OCI-LY7 (cell line): ENCODE data around the gene B3GNT2. TPM values are rescaled to one million over a fixed set of nuclear protein-coding genes. Genes with fewer than 3 reads are reported as not detected.

ENCODE experiments used
- BruUV-seq: library from RNA; stranded (reverse); fragments of 400-500 nt; replicated peaks from 2 replicates; lab custom pipeline; 2021; lab: Mats Ljungman, UMichigan
- CTCF ChIA-PET: fragments of 300-600 bp; sonication (Branson Sonifier 250); formaldehyde crosslinking; loops from one replicate; lab custom pipeline; 2022; ENCODE audit warnings: antibody characterized with exemption; ENCODE audit not compliant: unreplicated experiment; lab: Charles Lee
- POLR2A ChIA-PET: fragments of 300-600 bp; sonication (Branson Sonifier 250); formaldehyde crosslinking; loops from one replicate; lab custom pipeline; 2022; ENCODE audit warnings: antibody characterized with exemption; lab: Charles Lee
- DNase-seq: peaks from one replicate; pipeline ENCODE4 v3.0.0-alpha.2; 2015; ENCODE audit warnings: low spot score
- H2AFZ ChIP-seq: fragments of 200-600 bp; sonication (generic), shearing (Covaris generic); 2 replicates; pipeline ENCODE4 v1.6.1; 2014; ENCODE audit warnings: mild to moderate bottlenecking, antibody characterized with exemption, low read length, moderate library complexity
- H3K27ac ChIP-seq: fragments of 200-600 bp; sonication (generic); 2 replicates; pipeline ENCODE4 v1.5.1; 2014; ENCODE audit warnings: mixed run types, low read depth, mild to moderate bottlenecking, moderate library complexity, low read length, inconsistent platforms; ENCODE audit not compliant: poor library complexity, severe bottlenecking
- H3K36me3 ChIP-seq: fragments of 200-600 bp; sonication (generic); 2 replicates; pipeline ENCODE4 v1.6.1; 2014; ENCODE audit warnings: mild to moderate bottlenecking, antibody characterized with exemption, low read length, moderate library complexity, mixed read lengths; ENCODE audit not compliant: insufficient read depth
- H3K4me1 ChIP-seq: fragments of 200-600 bp; sonication (generic); 2 replicates; pipeline ENCODE4 v1.5.1; 2014; ENCODE audit warnings: mild to moderate bottlenecking, low read length; ENCODE audit not compliant: insufficient read depth, poor library complexity, severe bottlenecking
- H3K4me2 ChIP-seq: fragments of 200-600 bp; sonication (generic); 2 replicates; pipeline ENCODE4 v1.6.1; 2014; ENCODE audit warnings: mild to moderate bottlenecking, low read length
- H3K4me3 ChIP-seq: fragments of 200-600 bp; sonication (generic); 2 replicates; pipeline ENCODE4 v1.5.1; 2014; ENCODE audit warnings: mild to moderate bottlenecking, low read depth, low read length; ENCODE audit not compliant: poor library complexity, severe bottlenecking
- H3K79me2 ChIP-seq: fragments of 200-600 bp; sonication (generic); 2 replicates; pipeline ENCODE4 v1.6.1; 2016; ENCODE audit warnings: low read depth, mild to moderate bottlenecking, low read length, moderate library complexity, mixed read lengths; ENCODE audit not compliant: insufficient read depth
- H3K9me2 ChIP-seq: fragments of 200-600 bp; sonication (generic); 2 replicates; pipeline ENCODE4 v1.6.1; 2016; ENCODE audit warnings: mild to moderate bottlenecking, low read length, mixed read lengths; ENCODE audit not compliant: insufficient read depth
- H3K9me3 ChIP-seq: fragments of 200-600 bp; sonication (generic); 2 replicates; pipeline ENCODE4 v1.6.1; 2014; ENCODE audit warnings: mild to moderate bottlenecking, mixed run types, low read length, mixed read lengths
- H4K20me1 ChIP-seq: fragments of 200-600 bp; sonication (generic); 2 replicates; pipeline ENCODE4 v1.6.1; 2014; ENCODE audit warnings: mild to moderate bottlenecking, antibody characterized with exemption, low read length, moderate library complexity, mixed read lengths; ENCODE audit not compliant: insufficient read depth
- CTCF ChIP-seq: fragments of 200-600 bp; sonication (generic); conservative IDR thresholded peaks from 2 replicates; pipeline ENCODE4 v1.5.1; 2014; ENCODE audit warnings: mild to moderate bottlenecking, antibody characterized with exemption, low read length, moderate library complexity, mixed read lengths
- EZH2phosphoT487 ChIP-seq: fragments of 200-600 bp; sonication (generic); IDR thresholded peaks from 2 replicates; pipeline ENCODE4 v1.6.1; 2018; ENCODE audit warnings: low read depth, borderline replicate concordance, mild to moderate bottlenecking, mixed run types, antibody characterized with exemption, low read length, moderate library complexity, mixed read lengths
- intact Hi-C: fragments of 100-400 bp; cut with micrococcal nuclease; formaldehyde crosslinking; loops from one replicate; pipeline ENCODE4 v1.10.0; 2022; ENCODE audit not compliant: unreplicated experiment
- total RNA-seq, 2 experiments: library from RNA; depleted of rRNA in 1 of 2; stranded (reverse); fragments of >200 nt in 1 of 2; shearing (Covaris generic) in 1 of 2; gene quantifications; 2 replicates each; pipeline ENCODE4 v1.2.3, GENCODE V29; 2014 to 2022

B3GNT2 gene
- total RNA-seq, 2 experiments from 2014 or later: 51.1 to 65.8 TPM

DNA sequence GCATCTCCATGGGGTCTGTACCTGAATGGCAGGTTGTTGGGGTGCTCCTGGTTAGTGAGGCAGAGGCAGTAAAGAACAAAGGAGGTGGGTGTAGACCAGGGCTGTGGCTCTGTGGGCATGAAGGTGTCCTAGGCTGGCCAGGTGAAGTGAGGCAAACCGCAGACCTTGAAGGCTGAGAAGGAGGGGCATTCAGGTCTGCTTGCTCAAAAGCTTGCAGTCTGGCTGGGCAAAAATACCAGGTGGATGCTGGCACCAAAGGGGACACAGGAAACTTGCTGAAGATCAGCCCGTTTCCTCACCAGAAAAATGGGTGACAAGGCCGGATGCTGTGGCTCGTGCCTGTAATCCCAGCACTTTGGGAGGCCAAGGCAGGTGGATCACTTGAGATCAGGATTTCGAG lies 6.7 kb upstream of the B3GNT2 start:
- no peak for DNase-seq
- no peak overlapping the region for H3K4me2 ChIP-seq
- ChIA-PET POLR2A (interaction anchor here (0.7 kb wide), 3 partner anchors 31 to 182 kb away, joined by 3 to 6 read pairs (median 3); no protein-coding TSS in a partner anchor), CTCF (interaction anchor here (0.7 kb wide), 1 partner anchor 197 kb away, joined by 4 read pairs; no protein-coding TSS in a partner anchor)
- H3K9me3 ChIP-seq: peaks cover 3% of the 10 kb centered on the region; the same call in 1 of the 2 replicates
- no peak overlapping the region for H2AFZ ChIP-seq
- H3K4me3 ChIP-seq: no peak overlapping the region
- no peak overlapping the region for H3K27ac ChIP-seq
- BruUV-seq: no TSS peak
- TF ChIP-seq CTCF (no peak), EZH2phosphoT487 (no peak)
- H3K79me2 ChIP-seq: peaks cover 4% of the 10 kb centered on the region; the same call in 1 of the 2 replicates
- no peaks in the 10 kb centered on the region; the same call in 1 of the 2 replicates for H3K36me3 ChIP-seq
- intact Hi-C loops: no loop called here
- H3K9me2 ChIP-seq: no peaks in the 10 kb centered on the region
- H4K20me1 ChIP-seq: no peaks in the 10 kb centered on the region
- peaks cover 40% of the 10 kb centered on the region for H3K4me1 ChIP-seq

DNA sequence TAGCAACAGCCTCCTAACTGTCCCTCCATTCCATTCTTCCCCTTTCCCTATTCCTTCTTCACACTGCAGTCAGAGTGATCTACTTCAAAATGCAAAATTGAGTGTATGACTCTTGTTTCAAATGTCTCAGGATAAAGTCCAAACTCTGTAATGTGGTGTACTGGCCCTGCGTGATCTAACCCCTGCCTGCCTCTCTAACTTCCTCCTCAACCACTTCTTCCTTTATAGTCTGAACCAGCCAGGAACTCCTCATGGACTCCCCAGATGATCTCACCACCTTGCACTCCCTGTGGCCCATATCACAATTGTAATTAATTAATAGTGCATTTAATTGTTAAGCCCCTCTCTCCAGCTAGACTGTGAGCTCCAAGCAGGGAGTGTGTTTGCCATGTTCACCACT lies 3.1 kb upstream of the B3GNT2 start:
- Histone ChIP-seq H3K4me1 (peaks cover 33% of the 10 kb centered on the region), H2AFZ (no peak overlapping the region; the same call in 1 of the 2 replicates), H4K20me1 (peaks cover 5% of the 10 kb centered on the region), H3K4me2 (peak overlapping the region; percentile 1; the same call in 1 of the 2 replicates), H3K36me3 (peaks cover 8% of the 10 kb centered on the region), H3K9me2 (no peaks in the 10 kb centered on the region), H3K4me3 (no peak overlapping the region), H3K9me3 (no peaks in the 10 kb centered on the region), H3K79me2 (peaks cover 36% of the 10 kb centered on the region), H3K27ac (no peak overlapping the region)
- DNase-seq: no peak
- TF ChIP-seq CTCF (no peak), EZH2phosphoT487 (no peak)
- ChIA-PET POLR2A (interaction anchor here (0.5 to 1.3 kb wide), 2 partner anchors 14 to 1010 kb away, joined by 3 to 4 read pairs; no protein-coding TSS in a partner anchor), CTCF (no interaction called here)
- intact Hi-C loops: loop anchor here (10.0 kb wide), 1 partner anchor 278 kb away; no protein-coding TSS in a partner anchor
- no TSS peak for BruUV-seq
